Measurements from ENCODE around the gene PRSS21. TPM values are rescaled to one million over a fixed set of nuclear protein-coding genes. Genes with fewer than 3 reads are reported as not detected.

The PRSS21 gene
- not detected in 2 replicates for total RNA-seq

GRCh38 chr16:2816751-2817339 lies at the start of gene PRSS21:
TSS of gene PRSS21 (plus strand) at chr16:2817237. CDS start at chr16:2817269, 32 bp downstream.

DNA sequence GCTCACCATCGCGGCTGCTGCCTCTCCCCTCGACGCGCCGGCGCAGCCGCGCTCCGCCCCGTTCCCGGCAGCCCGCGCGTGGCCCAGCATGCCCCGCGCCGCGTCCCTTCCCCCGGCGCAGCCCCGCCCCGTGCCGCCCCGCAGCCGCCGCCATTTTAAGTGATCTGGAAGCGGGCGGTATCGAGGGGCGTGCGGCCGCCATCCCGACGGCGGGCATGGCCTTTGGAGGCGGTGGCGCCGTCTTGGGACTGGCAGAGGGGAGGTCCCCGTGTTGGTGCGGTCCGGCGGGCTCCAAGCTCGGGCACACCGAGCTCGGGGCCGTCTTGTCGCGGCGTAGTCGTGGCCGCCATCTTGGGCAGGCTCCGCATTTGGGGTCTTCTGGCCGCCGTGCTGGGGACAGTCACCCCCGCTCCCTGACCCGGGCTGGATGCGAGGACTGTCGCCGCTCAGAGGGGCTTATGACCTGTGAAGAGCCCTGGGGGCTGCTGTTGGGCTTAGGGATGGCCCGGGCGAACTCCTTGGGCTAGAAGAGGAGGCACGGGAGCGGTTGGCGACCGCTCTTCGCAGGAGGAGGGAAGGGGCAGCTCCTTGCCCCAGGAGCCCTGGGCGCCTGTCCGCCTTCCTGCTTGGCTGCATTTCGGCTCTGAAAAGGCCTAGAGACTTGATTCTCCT lies 39.7 kb upstream of the PRSS21 start, which contains the start of gene ELOB:
Gene ELOB (minus strand): TSS at position 50 of the 672 bp plus-strand sequence. CDS start 41 bp downstream, at position 9.

DNA sequence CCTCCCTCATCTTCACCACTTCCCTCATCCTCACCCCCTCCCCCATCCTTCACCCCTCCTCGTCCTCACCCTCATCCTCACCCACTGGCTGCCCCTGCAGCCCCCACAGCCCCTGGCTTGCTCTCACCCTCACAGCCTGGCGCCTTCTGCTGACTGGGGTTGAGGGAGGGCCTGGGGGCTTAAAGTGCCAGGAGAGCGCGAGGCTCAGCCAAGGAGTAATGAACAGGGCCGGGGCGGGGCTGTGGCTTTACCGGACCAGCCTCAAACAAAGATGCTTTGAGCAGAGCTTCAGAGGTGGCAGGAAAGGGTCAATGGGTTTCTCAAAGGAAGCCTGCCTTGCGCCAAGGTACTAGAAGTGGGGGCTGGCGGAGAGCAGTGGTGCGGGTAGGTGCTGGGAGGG lies 29.6 kb upstream of the PRSS21 start, which contains the start of gene PRSS33:
Gene PRSS33 (minus strand): TSS at position 155 of the 400 bp plus-strand sequence. CDS start 1,013 bp downstream, outside the sequence.

GRCh38 chr16:2829501-2830354 lies 12.7 kb downstream of the PRSS21 start, which contains the start of gene ZG16B:
TSS of gene ZG16B (plus strand) at chr16:2830303. CDS start at chr16:2830442, 139 bp downstream.

DNA sequence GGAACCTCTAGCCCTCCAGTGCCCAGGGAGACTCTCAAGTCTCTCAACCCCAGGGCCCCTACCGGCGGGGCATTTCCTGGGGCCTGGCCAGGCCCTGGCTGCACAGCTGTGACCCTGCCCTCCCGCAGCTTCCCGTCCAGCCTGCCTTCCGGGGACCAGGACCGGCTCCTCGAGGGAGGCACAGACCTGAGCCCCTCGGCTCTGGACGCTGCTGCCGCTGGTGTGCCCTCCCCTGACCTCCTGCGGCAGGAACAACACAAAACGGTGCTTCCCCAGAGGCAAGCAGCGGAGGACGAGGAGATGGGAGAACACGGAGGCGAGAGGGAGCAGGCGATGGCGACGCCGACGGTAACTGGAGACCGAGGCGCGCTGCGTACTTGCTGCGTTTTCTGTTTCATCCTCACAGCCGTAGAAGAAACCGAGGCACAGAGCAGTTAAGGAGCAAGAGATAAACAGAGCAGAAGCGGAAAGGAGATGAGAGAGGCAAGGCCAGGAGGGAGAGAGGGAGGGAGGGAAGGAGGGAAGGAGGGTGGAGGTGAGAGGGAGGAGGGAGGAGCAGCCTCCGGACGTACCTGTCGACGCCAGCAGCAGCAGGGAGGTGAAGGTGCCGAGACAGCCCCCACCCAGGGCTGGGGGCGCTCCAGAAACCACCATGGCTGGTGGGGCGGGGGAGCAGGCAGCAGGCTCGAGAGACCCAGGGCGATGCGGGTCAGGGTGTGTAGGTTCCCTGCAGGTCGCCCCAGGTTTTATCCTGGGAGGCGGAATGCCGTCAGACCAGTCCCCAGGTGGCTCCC lies 40.6 kb downstream of the PRSS21 start, which contains the start of gene PRSS22:
Gene PRSS22 (minus strand): TSS at position 720 of the 794 bp plus-strand sequence. CDS start 66 bp downstream, at position 654.

Small RNA genes lying within 50 kb of the gene (small RNA-seq; reads per million reads assigned to genes)
- gene SNORA3C (ENCODE audit: low replicate concordance) = 1.4 reads per million, percentile 58 among the genes with 10 or more reads in this experiment

Other genes starting within 250 kb of the PRSS21 start
- gene KCTD5, start 134.7 kb upstream of the PRSS21 start, total RNA-seq = 32.8 and 45.2 TPM in 2 replicates
- gene PRSS27, start 97.0 kb upstream of the PRSS21 start, total RNA-seq = 0.57 and 0.66 TPM in 2 replicates
- 87.8 and 95.4 TPM in 2 replicates for gene SRRM2, start 64.6 kb upstream of the PRSS21 start, total RNA-seq
- gene ELOB, start 40.0 kb upstream of the PRSS21 start, total RNA-seq = 154 and 313 TPM in 2 replicates
- gene PRSS33, start 29.7 kb upstream of the PRSS21 start, total RNA-seq = not detected in 2 replicates
- not detected in 2 replicates for gene PRSS41, start 18.8 kb upstream of the PRSS21 start, total RNA-seq
- gene ZG16B, start 13.1 kb downstream of the PRSS21 start, total RNA-seq = 0.29 TPM in 1 of 2 replicates, not detected in the other
- 2.7 TPM in 1 of 2 replicates, not detected in the other for gene PRSS22, start 40.9 kb downstream of the PRSS21 start, total RNA-seq
- 53.0 and 83.3 TPM in 2 replicates for gene FLYWCH2, start 66.0 kb downstream of the PRSS21 start, total RNA-seq
- 42.2 and 55.8 TPM in 2 replicates for gene FLYWCH1, start 94.7 kb downstream of the PRSS21 start, total RNA-seq
- not detected in 2 replicates for gene KREMEN2, start 147.0 kb downstream of the PRSS21 start, total RNA-seq
- gene PAQR4, start 152.1 kb downstream of the PRSS21 start, total RNA-seq = 1.1 and 12.2 TPM in 2 replicates
- 0.22 and 27.1 TPM in 2 replicates for gene PKMYT1, start 163.2 kb downstream of the PRSS21 start, total RNA-seq
- gene CLDN9, start 195.7 kb downstream of the PRSS21 start, total RNA-seq = not detected in 2 replicates
- gene CLDN6, start 200.9 kb downstream of the PRSS21 start, total RNA-seq = 0.14 and 0.22 TPM in 2 replicates
- 216 and 619 TPM in 2 replicates for gene TNFRSF12A, start 203.1 kb downstream of the PRSS21 start, total RNA-seq
- 11.6 and 21.7 TPM in 2 replicates for gene HCFC1R1, start 206.7 kb downstream of the PRSS21 start, total RNA-seq
- gene THOC6, start 206.8 kb downstream of the PRSS21 start, total RNA-seq = 32.2 and 40.7 TPM in 2 replicates
- under 0.01 TPM in 1 of 2 replicates, not detected in the other for gene BICDL2, start 219.7 kb downstream of the PRSS21 start, total RNA-seq
- gene MMP25, start 229.3 kb downstream of the PRSS21 start, total RNA-seq = not detected in 2 replicates
- 3.7 and 21.7 TPM in 2 replicates for gene IL32, start 248.4 kb downstream of the PRSS21 start, total RNA-seq

Measured in placental pericyte (primary cell).